Measurements from ENCODE around the gene NAGLU. TPM values are rescaled to one million over a fixed set of nuclear protein-coding genes. Genes with fewer than 3 reads are reported as not detected.

Gene NAGLU
- total and polyA plus RNA-seq, 2 experiments from 2014 or later: 12.0 to 31.2 TPM

DNA sequence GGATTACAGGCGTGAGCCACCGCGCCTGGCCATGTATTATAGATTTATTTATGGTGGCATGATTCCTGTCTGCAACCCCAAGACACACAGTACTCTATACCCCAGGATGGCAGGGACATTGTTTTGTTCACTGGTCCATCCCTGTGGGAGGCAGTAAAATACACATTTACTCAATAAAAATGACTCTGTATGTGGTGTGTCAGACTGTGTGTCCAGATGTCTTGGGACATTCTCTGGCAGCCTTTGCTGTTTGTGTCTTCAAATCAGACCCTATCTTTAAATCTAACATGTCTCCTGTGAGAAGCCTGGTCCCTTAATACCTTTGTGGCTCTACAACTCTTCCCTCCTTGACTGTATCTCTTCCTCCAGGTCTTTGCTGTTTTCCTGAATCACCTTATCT lies 24.2 kb downstream of the NAGLU start (continued):
- no peak for TF ChIP-seq REST (IDR thresholded peaks at IDR 0.05; ENCODE audit: unreplicated experiment)
- no peak for TF ChIP-seq ZNF331 (CRISPR knock-in tag; IDR thresholded peaks at IDR 0.05; ENCODE audit: low read depth)
- TF ChIP-seq ZNF114 (CRISPR knock-in tag; IDR thresholded peaks at IDR 0.05): no peak

- Mint-ChIP-seq H3K27ac (peak within 1 kb of the TSS; percentile 94), H3K4me1 (peaks cover 23% of the 10 kb centered on the region), H3K9me3 (no peaks in the 10 kb centered on the region), H3K36me3 (ENCODE audit: low read depth) (peaks cover 28% of the 10 kb centered on the region), H3K4me3 (peak within 1 kb of the TSS; percentile 96), H3K27me3 (ENCODE audit: insufficient read depth, low read depth, poor library complexity) (peaks cover 12% of the 10 kb centered on the region)
- peak within 1 kb of the TSS; percentile 54; the same call in 1 of the 2 replicates for H2AFZ ChIP-seq
- peak; percentile 76 for ATAC-seq
- no peaks in the 10 kb centered on the region for H3K36me3 ChIP-seq (ENCODE audit: insufficient read depth)
- H3K4me1 ChIP-seq (ENCODE audit: insufficient read depth): peaks cover 15% of the 10 kb centered on the region
- H3K79me2 ChIP-seq (replicated peaks; ENCODE audit: insufficient read depth): peaks cover 17% of the 10 kb centered on the region
- H3K4me2 ChIP-seq: peak within 1 kb of the TSS; percentile 81
- H3K9me2 ChIP-seq (ENCODE audit: insufficient read depth): no peaks in the 10 kb centered on the region
- H3K27ac ChIP-seq (ENCODE audit: low read depth): peak within 1 kb of the TSS; percentile 60
- DNase-seq (ENCODE audit: low spot score): peak; percentile 99
- peak within 1 kb of the TSS; percentile 84 for H3K4me3 ChIP-seq
- H3K27me3 ChIP-seq (ENCODE audit: insufficient read depth): no peaks in the 10 kb centered on the region
- no peaks in the 10 kb centered on the region for H4K20me1 ChIP-seq (replicated peaks; ENCODE audit: insufficient read depth)
- peaks cover 24% of the 10 kb centered on the region for H3F3A ChIP-seq (replicated peaks; ENCODE audit: low read depth)
- no peak for TF ChIP-seq EZH2phosphoT487 (IDR thresholded peaks at IDR 0.05; ENCODE audit: unreplicated experiment)
- no peak for TF ChIP-seq JUNB (IDR thresholded peaks at IDR 0.05; ENCODE audit: unreplicated experiment)
- TF ChIP-seq, protein P1, sequence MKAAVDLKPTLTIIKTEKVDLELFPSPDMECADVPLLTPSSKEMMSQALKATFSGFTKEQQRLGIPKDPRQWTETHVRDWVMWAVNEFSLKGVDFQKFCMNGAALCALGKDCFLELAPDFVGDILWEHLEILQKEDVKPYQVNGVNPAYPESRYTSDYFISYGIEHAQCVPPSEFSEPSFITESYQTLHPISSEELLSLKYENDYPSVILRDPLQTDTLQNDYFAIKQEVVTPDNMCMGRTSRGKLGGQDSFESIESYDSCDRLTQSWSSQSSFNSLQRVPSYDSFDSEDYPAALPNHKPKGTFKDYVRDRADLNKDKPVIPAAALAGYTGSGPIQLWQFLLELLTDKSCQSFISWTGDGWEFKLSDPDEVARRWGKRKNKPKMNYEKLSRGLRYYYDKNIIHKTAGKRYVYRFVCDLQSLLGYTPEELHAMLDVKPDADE (IDR thresholded peaks at IDR 0.05): peak; percentile 91
- no peak for TF ChIP-seq ZNF331 (CRISPR knock-in tag; IDR thresholded peaks at IDR 0.05; ENCODE audit: low read depth)
- TF ChIP-seq NANOG (IDR thresholded peaks at IDR 0.05; ENCODE audit: borderline replicate concordance): no peak
- TF ChIP-seq, protein P2, sequence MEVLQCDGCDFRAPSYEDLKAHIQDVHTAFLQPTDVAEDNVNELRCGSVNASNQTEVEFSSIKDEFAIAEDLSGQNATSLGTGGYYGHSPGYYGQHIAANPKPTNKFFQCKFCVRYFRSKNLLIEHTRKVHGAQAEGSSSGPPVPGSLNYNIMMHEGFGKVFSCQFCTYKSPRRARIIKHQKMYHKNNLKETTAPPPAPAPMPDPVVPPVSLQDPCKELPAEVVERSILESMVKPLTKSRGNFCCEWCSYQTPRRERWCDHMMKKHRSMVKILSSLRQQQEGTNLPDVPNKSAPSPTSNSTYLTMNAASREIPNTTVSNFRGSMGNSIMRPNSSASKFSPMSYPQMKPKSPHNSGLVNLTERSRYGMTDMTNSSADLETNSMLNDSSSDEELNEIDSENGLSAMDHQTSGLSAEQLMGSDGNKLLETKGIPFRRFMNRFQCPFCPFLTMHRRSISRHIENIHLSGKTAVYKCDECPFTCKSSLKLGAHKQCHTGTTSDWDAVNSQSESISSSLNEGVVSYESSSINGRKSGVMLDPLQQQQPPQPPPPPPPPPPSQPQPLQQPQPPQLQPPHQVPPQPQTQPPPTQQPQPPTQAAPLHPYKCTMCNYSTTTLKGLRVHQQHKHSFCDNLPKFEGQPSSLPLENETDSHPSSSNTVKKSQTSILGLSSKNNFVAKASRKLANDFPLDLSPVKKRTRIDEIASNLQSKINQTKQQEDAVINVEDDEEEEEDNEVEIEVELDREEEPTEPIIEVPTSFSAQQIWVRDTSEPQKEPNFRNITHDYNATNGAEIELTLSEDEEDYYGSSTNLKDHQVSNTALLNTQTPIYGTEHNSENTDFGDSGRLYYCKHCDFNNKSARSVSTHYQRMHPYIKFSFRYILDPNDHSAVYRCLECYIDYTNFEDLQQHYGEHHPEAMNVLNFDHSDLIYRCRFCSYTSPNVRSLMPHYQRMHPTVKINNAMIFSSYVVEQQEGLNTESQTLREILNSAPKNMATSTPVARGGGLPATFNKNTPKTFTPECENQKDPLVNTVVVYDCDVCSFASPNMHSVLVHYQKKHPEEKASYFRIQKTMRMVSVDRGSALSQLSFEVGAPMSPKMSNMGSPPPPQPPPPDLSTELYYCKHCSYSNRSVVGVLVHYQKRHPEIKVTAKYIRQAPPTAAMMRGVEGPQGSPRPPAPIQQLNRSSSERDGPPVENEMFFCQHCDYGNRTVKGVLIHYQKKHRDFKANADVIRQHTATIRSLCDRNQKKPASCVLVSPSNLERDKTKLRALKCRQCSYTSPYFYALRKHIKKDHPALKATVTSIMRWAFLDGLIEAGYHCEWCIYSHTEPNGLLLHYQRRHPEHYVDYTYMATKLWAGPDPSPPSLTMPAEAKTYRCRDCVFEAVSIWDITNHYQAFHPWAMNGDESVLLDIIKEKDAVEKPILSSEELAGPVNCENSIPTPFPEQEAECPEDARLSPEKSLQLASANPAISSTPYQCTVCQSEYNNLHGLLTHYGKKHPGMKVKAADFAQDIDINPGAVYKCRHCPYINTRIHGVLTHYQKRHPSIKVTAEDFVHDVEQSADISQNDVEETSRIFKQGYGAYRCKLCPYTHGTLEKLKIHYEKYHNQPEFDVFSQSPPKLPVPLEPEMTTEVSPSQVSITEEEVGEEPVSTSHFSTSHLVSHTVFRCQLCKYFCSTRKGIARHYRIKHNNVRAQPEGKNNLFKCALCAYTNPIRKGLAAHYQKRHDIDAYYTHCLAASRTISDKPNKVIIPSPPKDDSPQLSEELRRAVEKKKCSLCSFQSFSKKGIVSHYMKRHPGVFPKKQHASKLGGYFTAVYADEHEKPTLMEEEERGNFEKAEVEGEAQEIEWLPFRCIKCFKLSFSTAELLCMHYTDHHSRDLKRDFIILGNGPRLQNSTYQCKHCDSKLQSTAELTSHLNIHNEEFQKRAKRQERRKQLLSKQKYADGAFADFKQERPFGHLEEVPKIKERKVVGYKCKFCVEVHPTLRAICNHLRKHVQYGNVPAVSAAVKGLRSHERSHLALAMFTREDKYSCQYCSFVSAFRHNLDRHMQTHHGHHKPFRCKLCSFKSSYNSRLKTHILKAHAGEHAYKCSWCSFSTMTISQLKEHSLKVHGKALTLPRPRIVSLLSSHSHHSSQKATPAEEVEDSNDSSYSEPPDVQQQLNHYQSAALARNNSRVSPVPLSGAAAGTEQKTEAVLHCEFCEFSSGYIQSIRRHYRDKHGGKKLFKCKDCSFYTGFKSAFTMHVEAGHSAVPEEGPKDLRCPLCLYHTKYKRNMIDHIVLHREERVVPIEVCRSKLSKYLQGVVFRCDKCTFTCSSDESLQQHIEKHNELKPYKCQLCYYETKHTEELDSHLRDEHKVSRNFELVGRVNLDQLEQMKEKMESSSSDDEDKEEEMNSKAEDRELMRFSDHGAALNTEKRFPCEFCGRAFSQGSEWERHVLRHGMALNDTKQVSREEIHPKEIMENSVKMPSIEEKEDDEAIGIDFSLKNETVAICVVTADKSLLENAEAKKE (CRISPR knock-in tag; IDR thresholded peaks at IDR 0.05): no peak
- no peak for TF ChIP-seq ZNF114 (CRISPR knock-in tag; IDR thresholded peaks at IDR 0.05)
- TF ChIP-seq REST (IDR thresholded peaks at IDR 0.05; ENCODE audit: unreplicated experiment): no peak
- peak; percentile 69 for TF ChIP-seq POLR2AphosphoS5 (IDR thresholded peaks at IDR 0.05; ENCODE audit: low read depth)
- TF ChIP-seq CREB1 (CRISPR knock-in tag; IDR thresholded peaks at IDR 0.05; ENCODE audit: low read depth): peak; percentile 52
Observed at GRCh38 chr17:42561897-42562387, 25.9 kb downstream of the NAGLU start, which contains the start of gene COASY. Gene COASY, plus strand, starts transcription at chr17:42562148. Its CDS starts 475 bp downstream, at chr17:42562623.
